GM23338 (cell line): Measurements from ENCODE around the gene DSG4.

Source experiments
- CREB1 ChIP-seq: fragments of 250-450 bp; sonication (Bioruptor Pico); IDR thresholded peaks from 2 replicates; pipeline ENCODE4 v1.5.0; 2020; ENCODE audit warnings: low read depth, mild to moderate bottlenecking, moderate library complexity
- CTCF ChIP-seq, 2 experiments: fragments of 200-600 bp in 1 of 2; sonication (generic) in 1 of 2; conservative IDR thresholded peaks; 2 replicates each; pipeline versions ENCODE4 v1.5.1 to v1.6.1; 2016 to 2017; ENCODE audit warnings: antibody characterized with exemption in 2 of 2, low read depth in 2 of 2, mild to moderate bottlenecking in 2 of 2, moderate library complexity in 1 of 2
- ETS1 ChIP-seq: IDR thresholded peaks from 2 replicates; pipeline ENCODE4 v1.6.1; 2016; ENCODE audit warnings: antibody characterized with exemption
- EZH2 ChIP-seq: fragments of 200-600 bp; sonication (generic); IDR thresholded peaks from one replicate; pipeline ENCODE4 v1.8.0; 2017; ENCODE audit warnings: antibody characterized with exemption, mild to moderate bottlenecking, low read depth; ENCODE audit not compliant: unreplicated experiment
- EZH2phosphoT487 ChIP-seq: fragments of 200-600 bp; sonication (generic); IDR thresholded peaks from one replicate; pipeline ENCODE4 v1.8.1; 2018; ENCODE audit warnings: antibody characterized with exemption; ENCODE audit not compliant: unreplicated experiment
- JUNB ChIP-seq: IDR thresholded peaks from one replicate; pipeline ENCODE4 v1.6.1; 2016; ENCODE audit warnings: antibody characterized with exemption; ENCODE audit not compliant: unreplicated experiment
- NANOG ChIP-seq: IDR thresholded peaks from 2 replicates; pipeline ENCODE4 v1.6.1; 2016; ENCODE audit warnings: antibody characterized with exemption, borderline replicate concordance
- POLR2AphosphoS5 ChIP-seq: IDR thresholded peaks from 2 replicates; pipeline ENCODE4 v1.6.1; 2016; ENCODE audit warnings: antibody characterized with exemption, low read depth
- REST ChIP-seq: IDR thresholded peaks from one replicate; pipeline ENCODE4 v1.6.1; 2018; ENCODE audit warnings: antibody characterized with exemption; ENCODE audit not compliant: unreplicated experiment

- TF ChIP-seq REST (no peak), CTCF (conservative IDR thresholded peaks at IDR 0.05; ENCODE audit: low read depth in 2 of 2) (no peak), EZH2phosphoT487 (no peak), JUNB (no peak), POLR2AphosphoS5 (no peak), CREB1 (CRISPR knock-in tag) (no peak), EZH2 (no peak), NANOG (no peak), ETS1 (no peak)
Observed at GRCh38 chr18:31446854-31447253, 70.3 kb downstream of the DSG4 start.
